H1 (cell line): ENCODE measurements around the gene SYNRG. TPM values are rescaled to one million over a fixed set of nuclear protein-coding genes. Genes with fewer than 3 reads are reported as not detected.

Experiments used
- CTCF ChIA-PET: fragments of 300-600 bp; sonication (Branson Sonifier 250); formaldehyde crosslinking; loops from one replicate; lab custom pipeline; 2021; ENCODE audit not compliant: partially characterized antibody; lab: Charles Lee
- POLR2A ChIA-PET: fragments of 300-600 bp; sonication (Branson Sonifier 250); formaldehyde crosslinking; loops from one replicate; lab custom pipeline; 2021; ENCODE audit warnings: inconsistent platforms; ENCODE audit not compliant: partially characterized antibody; lab: Charles Lee
- DNase-seq, 2 experiments: peaks; one replicate each; pipeline versions ENCODE4 v3.0.0 to v3.0.0-alpha.2; 2010 to 2022; ENCODE audit warnings: low spot score in 2 of 2, low read depth in 1 of 2, mixed read lengths in 1 of 2
- FAIRE-seq: peaks from 2 replicates; lab custom pipeline; 2011; peaks lifted over from hg19 to GRCh38; lab: Jason Lieb, UNC
- H2AFZ ChIP-seq: 2 replicates; pipeline ENCODE4 v1.8.1; 2012; ENCODE audit warnings: low read length, inconsistent platforms
- H2AK5ac ChIP-seq: 2 replicates; pipeline ENCODE4 v1.6.1; 2013; ENCODE audit warnings: low read depth, low read length
- H2BK120ac ChIP-seq: replicated peaks from 2 replicates; pipeline ENCODE3; 2013; ENCODE audit warnings: low read depth, low read length, inconsistent platforms
- H2BK12ac ChIP-seq: 2 replicates; pipeline ENCODE4 v1.6.1; 2013; ENCODE audit warnings: low read depth, low read length
- H2BK15ac ChIP-seq: 2 replicates; pipeline ENCODE4 v1.6.1; 2013; ENCODE audit warnings: low read length
- H2BK20ac ChIP-seq: 2 replicates; pipeline ENCODE4 v1.6.1; 2013; ENCODE audit warnings: low read length
- H2BK5ac ChIP-seq: 2 replicates; pipeline ENCODE4 v1.6.1; 2013; ENCODE audit warnings: low read depth, low read length
- H3K14ac ChIP-seq: 2 replicates; pipeline ENCODE4 v1.6.1; 2013; ENCODE audit warnings: inconsistent platforms; ENCODE audit not compliant: insufficient read length
- H3K18ac ChIP-seq: 2 replicates; pipeline ENCODE4 v1.6.1; 2013; ENCODE audit warnings: low read length; ENCODE audit errors: extremely low read depth
- H3K23ac ChIP-seq: 2 replicates; pipeline ENCODE4 v1.6.1; 2013; ENCODE audit warnings: inconsistent platforms; ENCODE audit not compliant: insufficient read length
- H3K23me2 ChIP-seq: 2 replicates; pipeline ENCODE4 v1.6.1; 2013; ENCODE audit warnings: low read depth, low read length
- H3K27ac ChIP-seq: 2 replicates; pipeline ENCODE4 v1.6.1; 2011; ENCODE audit warnings: low read depth, low read length, inconsistent platforms
- H3K27me3 ChIP-seq, 4 experiments: replicated peaks in 1 of 4; 1 replicate in 1 of 4; 2 replicates in 3 of 4; pipeline versions ENCODE4 v1.6.1 to v1.8.1; 2011 to 2013; ENCODE audit warnings: low read length in 3 of 4, mild to moderate bottlenecking in 3 of 4, inconsistent platforms in 2 of 4, mixed read lengths in 2 of 4, moderate library complexity in 1 of 4; ENCODE audit not compliant: control insufficient read depth in 3 of 4, insufficient read depth in 3 of 4; ENCODE audit errors: extremely low read depth in 1 of 4
- H3K36me3 ChIP-seq, 4 experiments: 2 replicates each; pipeline versions ENCODE4 v1.6.1 to v1.8.1; 2011 to 2013; ENCODE audit warnings: mild to moderate bottlenecking in 4 of 4, low read length in 3 of 4, moderate library complexity in 2 of 4, control low read depth in 1 of 4, inconsistent platforms in 1 of 4; ENCODE audit not compliant: insufficient read depth in 4 of 4, control insufficient read depth in 2 of 4
- H3K4ac ChIP-seq: replicated peaks from 2 replicates; pipeline ENCODE3; 2013; ENCODE audit warnings: low read length, low read depth, mixed read lengths, inconsistent platforms; ENCODE audit not compliant: insufficient read length
- H3K4me1 ChIP-seq, 4 experiments: replicated peaks in 1 of 4; 1 replicate in 1 of 4; 2 replicates in 3 of 4; pipeline versions ENCODE4 v1.6.1 to v1.8.1; 2011 to 2013; ENCODE audit warnings: low read length in 3 of 4, inconsistent platforms in 2 of 4, mixed read lengths in 1 of 4; ENCODE audit not compliant: insufficient read depth in 4 of 4, control insufficient read depth in 3 of 4
- H3K4me2 ChIP-seq, 2 experiments: 2 replicates each; pipeline versions ENCODE4 v1.6.1 to v1.8.1; 2011 to 2013; ENCODE audit warnings: low read depth in 2 of 2, low read length in 2 of 2, control low read depth in 1 of 2, inconsistent platforms in 1 of 2, mild to moderate bottlenecking in 1 of 2; ENCODE audit not compliant: insufficient read depth in 1 of 2
- H3K4me3 ChIP-seq, 4 experiments: fragments of 200-600, 300-600 bp in 1 of 4; sonication (generic), shearing (Covaris generic), sonication (Bioruptor Twin) in 1 of 4; 2 replicates each; pipeline versions ENCODE4 v1.5.1 to v1.8.1; 2011 to 2016; ENCODE audit warnings: low read length in 4 of 4, low read depth in 3 of 4, control low read depth in 2 of 4, inconsistent platforms in 2 of 4, mild to moderate bottlenecking in 2 of 4, mixed read lengths in 1 of 4, moderate library complexity in 1 of 4; ENCODE audit not compliant: insufficient read depth in 2 of 4; ENCODE audit errors: extremely low read depth in 1 of 4
- H3K56ac ChIP-seq: replicated peaks from 2 replicates; pipeline ENCODE3; 2013; ENCODE audit warnings: low read depth, mild to moderate bottlenecking, mixed read lengths, low read length, inconsistent platforms; ENCODE audit not compliant: insufficient read length
- H3K79me1 ChIP-seq: 2 replicates; pipeline ENCODE4 v1.6.1; 2013; ENCODE audit warnings: low read depth, low read length, control low read depth
- H3K79me2 ChIP-seq, 2 experiments: 2 replicates each; pipeline versions ENCODE4 v1.6.1 to v1.8.1; 2012 to 2013; ENCODE audit warnings: low read length in 2 of 2, mild to moderate bottlenecking in 2 of 2, inconsistent platforms in 1 of 2; ENCODE audit not compliant: insufficient read depth in 2 of 2, control insufficient read depth in 1 of 2
- H3K9ac ChIP-seq, 4 experiments: replicated peaks in 1 of 4; 1 replicate in 1 of 4; 2 replicates in 3 of 4; pipeline versions ENCODE4 v1.6.1 to v1.8.1; 2011 to 2013; ENCODE audit warnings: low read depth in 3 of 4, low read length in 3 of 4, control low read depth in 2 of 4, mild to moderate bottlenecking in 2 of 4, moderate library complexity in 2 of 4, inconsistent platforms in 1 of 4; ENCODE audit errors: extremely low read depth in 1 of 4
- H3K9me3 ChIP-seq, 2 experiments: 2 replicates each; pipeline versions ENCODE4 v1.6.1 to v1.8.1; 2012 to 2013; ENCODE audit warnings: mild to moderate bottlenecking in 2 of 2, moderate library complexity in 2 of 2, control low read depth in 1 of 2, inconsistent platforms in 1 of 2, low read depth in 1 of 2, low read length in 1 of 2, mixed read lengths in 1 of 2; ENCODE audit not compliant: insufficient read depth in 2 of 2
- H4K20me1 ChIP-seq, 2 experiments: replicated peaks in 1 of 2; 2 replicates each; pipeline versions ENCODE3 to v1.8.1; 2011 to 2013; ENCODE audit warnings: inconsistent platforms in 2 of 2, low read length in 2 of 2, mild to moderate bottlenecking in 1 of 2; ENCODE audit not compliant: insufficient read depth in 2 of 2, control insufficient read depth in 1 of 2
- H4K5ac ChIP-seq: 2 replicates; pipeline ENCODE4 v1.6.1; 2013; ENCODE audit warnings: low read length, low read depth, mixed read lengths, inconsistent platforms; ENCODE audit not compliant: insufficient read length
- H4K8ac ChIP-seq: 2 replicates; pipeline ENCODE4 v1.8.0; 2013; ENCODE audit warnings: mild to moderate bottlenecking, moderate library complexity, low read length, inconsistent platforms; ENCODE audit not compliant: insufficient read depth; ENCODE audit errors: extremely low read depth
- H4K91ac ChIP-seq: replicated peaks from 2 replicates; pipeline ENCODE3; 2013; ENCODE audit warnings: low read length, mixed read lengths, inconsistent platforms; ENCODE audit not compliant: insufficient read length
- FOSL1 ChIP-seq: IDR thresholded peaks from 2 replicates; pipeline ENCODE4 v1.6.1; 2011; ENCODE audit warnings: mild to moderate bottlenecking, low read depth, low read length, moderate library complexity; ENCODE audit not compliant: insufficient read depth
- JUN ChIP-seq: IDR thresholded peaks from 2 replicates; pipeline ENCODE4 v1.6.1; 2011; ENCODE audit warnings: low read depth, mild to moderate bottlenecking, improper control_type of control experiment, low read length
- SAP30 ChIP-seq: fragments of 300-600 bp; sonication (generic); IDR thresholded peaks from 2 replicates; pipeline ENCODE4 v1.7.1; 2012; ENCODE audit warnings: low read length, moderate library complexity, mild to moderate bottlenecking, inconsistent platforms; ENCODE audit not compliant: insufficient read depth, insufficient replicate concordance
- SP1 ChIP-seq: IDR thresholded peaks from 2 replicates; pipeline ENCODE4 v1.6.1; 2011; ENCODE audit warnings: low read depth, low read length
- TAF7 ChIP-seq: optimal IDR thresholded peaks from 2 replicates; pipeline ENCODE3; 2011; ENCODE audit warnings: low read depth, mild to moderate bottlenecking, inconsistent platforms, low read length, moderate library complexity, borderline replicate concordance
- TCF12 ChIP-seq: IDR thresholded peaks from 2 replicates; pipeline ENCODE4 v1.6.1; 2011; ENCODE audit warnings: low read depth, mild to moderate bottlenecking, low read length
- WGBS, 2 experiments: shearing (Covaris generic) in 1 of 2; methylation state at CpG; one replicate each; pipeline versions ENCODE4 v1.1.6 to v1.1.7; 2013 to 2015; ENCODE audit warnings: low lambda C conversion rate in 2 of 2, mixed read lengths in 2 of 2, inconsistent platforms in 1 of 2, low coverage in 1 of 2, missing lambda C conversion rate in 1 of 2; ENCODE audit not compliant: insufficient replicate concordance in 2 of 2, insufficient coverage in 1 of 2, insufficient read length in 1 of 2; ENCODE audit errors: extremely low coverage in 1 of 2, missing lambda C conversion rate in 1 of 2; 5-methylcytosine and 5-hydroxymethylcytosine counted together
- polyA plus RNA-seq, 7 experiments: library from polyadenylated mRNA; depleted of rRNA in 3 of 7; stranded (reverse) in 5 of 7; unstranded in 2 of 7; fragments of >200 nt in 5 of 7; fragments of 200-250 nt in 2 of 7; gene quantifications; 1 replicate in 5 of 7; 2 replicates in 1 of 7; 4 replicates in 1 of 7; pipeline versions ENCODE4 v1.2.1 to v1.2.3, GENCODE V29; 2011 to 2013; ENCODE audit warnings: missing spikeins in 2 of 7, mixed read lengths in 2 of 7
- total RNA-seq: library from RNA; stranded (reverse); fragmentation: NEBNext Ultra II Directional; extraction: Animal tissue kit (Norgen Biotek cat#: 25700); gene quantifications from 2 replicates; pipeline ENCODE4 v1.2.1, GENCODE V29; 2021
- TF ChIP-seq, protein P1 (sequence below): IDR thresholded peaks from 2 replicates; pipeline ENCODE4 v1.6.1; 2012; ENCODE audit warnings: inconsistent platforms
- TF ChIP-seq, protein P2 (sequence below), 3 experiments: IDR thresholded peaks; 1 replicate in 2 of 3; 2 replicates in 1 of 3; pipeline versions ENCODE4 v1.5.1 to v1.6.1; 2011; ENCODE audit warnings: low read length in 3 of 3, mild to moderate bottlenecking in 3 of 3, inconsistent platforms in 2 of 3, low read depth in 1 of 3, moderate library complexity in 1 of 3; ENCODE audit not compliant: insufficient read depth in 1 of 3; ENCODE audit errors: control extremely low read depth in 1 of 3

Gene SYNRG
- total and polyA plus RNA-seq, 2 of the 8 experiments (the other 6 are each of a cell fraction or from before 2014, with no cell fraction given) = 7.7 to 31.7 TPM

DNA sequence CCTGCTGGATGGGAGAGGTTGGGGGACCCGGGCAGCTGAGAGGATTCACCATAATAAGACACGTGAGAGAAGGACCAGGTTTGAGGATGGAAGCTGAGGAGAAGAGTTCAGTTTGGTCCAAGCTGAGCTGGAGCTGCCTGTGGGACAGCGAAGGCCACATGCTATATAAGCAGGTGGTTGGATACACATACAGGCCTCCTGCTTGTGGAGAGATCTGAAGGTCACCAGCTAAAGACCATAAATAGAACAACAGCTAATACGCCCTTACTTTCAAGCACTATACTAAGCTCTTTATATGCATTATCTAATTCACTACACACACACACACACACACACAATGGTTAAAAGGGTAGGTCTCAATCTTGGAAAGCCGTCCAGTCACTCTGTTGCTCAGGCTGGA lies 87.4 kb downstream of the SYNRG start:
- CTCF ChIA-PET = interaction anchor here (0.6 to 3.5 kb wide), 8 partner anchors 11 to 106 kb away, joined by 3 to 24 read pairs (median 3); no protein-coding TSS in a partner anchor
- TF ChIP-seq SP1 = no peak
- TF ChIP-seq TCF12 = no peak
- TF ChIP-seq, protein P1, sequence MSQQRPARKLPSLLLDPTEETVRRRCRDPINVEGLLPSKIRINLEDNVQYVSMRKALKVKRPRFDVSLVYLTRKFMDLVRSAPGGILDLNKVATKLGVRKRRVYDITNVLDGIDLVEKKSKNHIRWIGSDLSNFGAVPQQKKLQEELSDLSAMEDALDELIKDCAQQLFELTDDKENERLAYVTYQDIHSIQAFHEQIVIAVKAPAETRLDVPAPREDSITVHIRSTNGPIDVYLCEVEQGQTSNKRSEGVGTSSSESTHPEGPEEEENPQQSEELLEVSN = no peak
- TF ChIP-seq SAP30 = no peak
- no peak for TF ChIP-seq FOSL1
- TF ChIP-seq, protein P2, sequence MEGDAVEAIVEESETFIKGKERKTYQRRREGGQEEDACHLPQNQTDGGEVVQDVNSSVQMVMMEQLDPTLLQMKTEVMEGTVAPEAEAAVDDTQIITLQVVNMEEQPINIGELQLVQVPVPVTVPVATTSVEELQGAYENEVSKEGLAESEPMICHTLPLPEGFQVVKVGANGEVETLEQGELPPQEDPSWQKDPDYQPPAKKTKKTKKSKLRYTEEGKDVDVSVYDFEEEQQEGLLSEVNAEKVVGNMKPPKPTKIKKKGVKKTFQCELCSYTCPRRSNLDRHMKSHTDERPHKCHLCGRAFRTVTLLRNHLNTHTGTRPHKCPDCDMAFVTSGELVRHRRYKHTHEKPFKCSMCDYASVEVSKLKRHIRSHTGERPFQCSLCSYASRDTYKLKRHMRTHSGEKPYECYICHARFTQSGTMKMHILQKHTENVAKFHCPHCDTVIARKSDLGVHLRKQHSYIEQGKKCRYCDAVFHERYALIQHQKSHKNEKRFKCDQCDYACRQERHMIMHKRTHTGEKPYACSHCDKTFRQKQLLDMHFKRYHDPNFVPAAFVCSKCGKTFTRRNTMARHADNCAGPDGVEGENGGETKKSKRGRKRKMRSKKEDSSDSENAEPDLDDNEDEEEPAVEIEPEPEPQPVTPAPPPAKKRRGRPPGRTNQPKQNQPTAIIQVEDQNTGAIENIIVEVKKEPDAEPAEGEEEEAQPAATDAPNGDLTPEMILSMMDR (IDR thresholded peaks at IDR 0.05; ENCODE audit: control extremely low read depth in 1 of 3, insufficient read depth in 1 of 3, low read depth in 1 of 3, low read length in 3 of 3) = no peak
- no peak for TF ChIP-seq TAF7
- TF ChIP-seq JUN = no peak

More for the DNA sequence above, 87.4 kb downstream of the SYNRG start:
- Histone ChIP-seq H3K9me3 (no peaks in the 10 kb centered on the region), H4K5ac (no peak overlapping the region), H3K27ac (no peak overlapping the region), H3K14ac (no peak overlapping the region), H2BK5ac (no peak overlapping the region; the same call in 1 of the 2 replicates), H3K23me2 (no peaks in the 10 kb centered on the region; the same call in 1 of the 2 replicates), H3K18ac (no peak overlapping the region), H2BK12ac (no peak overlapping the region), H3K4ac (no peak overlapping the region), H3K27me3 (no peaks in the 10 kb centered on the region), H3K4me3 (no peak overlapping the region), H3K79me2 (no peaks in the 10 kb centered on the region), H4K20me1 (no peaks in the 10 kb centered on the region), H2AFZ (no peak overlapping the region), H3K79me1 (no peaks in the 10 kb centered on the region; the same call in 1 of the 2 replicates), H4K8ac (no peak overlapping the region), H4K91ac (no peak overlapping the region), H3K9ac (no peak overlapping the region), H3K56ac (no peak overlapping the region), H3K36me3 (peaks cover 0 to 28% (median 6%) of the 10 kb centered on the region in 4 experiments; a peak in 5 of 8 replicates), H3K4me2 (no peak overlapping the region), H2BK20ac (no peak overlapping the region), H2AK5ac (no peak overlapping the region), H3K23ac (no peak overlapping the region), H2BK15ac (no peak overlapping the region), H3K4me1 (no peaks in the 10 kb centered on the region), H2BK120ac (no peak overlapping the region)
- FAIRE-seq (no peak), DNase-seq (no peak)
- 95% methylated on average over 5 of the region's 5 CpGs; no CpG with 5 or more reads in 1 of the 2 experiments for WGBS, 2 experiments
- POLR2A ChIA-PET = interaction anchor here (1.0 kb wide), 1 partner anchor 20 kb away, joined by 3 read pairs; no protein-coding TSS in a partner anchor
